Endothelial cell of umbilical vein (primary cell): Measurements from ENCODE around the gene ILF2. TPM values are rescaled to one million over a fixed set of nuclear protein-coding genes. Genes with fewer than 3 reads are reported as not detected.

Experiments used
- BruUV-seq: library from RNA; stranded (reverse); fragments of 400-500 nt; replicated peaks from 2 replicates; lab custom pipeline; 2021; lab: Mats Ljungman, UMichigan
- CTCF ChIA-PET: fragments of 300-600, 350-600 bp; sonication (Branson Sonifier 250); formaldehyde crosslinking; loops from one replicate; lab custom pipeline; 2021; ENCODE audit warnings: antibody characterized with exemption, inconsistent platforms; lab: Charles Lee
- POLR2A ChIA-PET: fragments of 300-600, 350-600 bp; sonication (Branson Sonifier 250); formaldehyde crosslinking; loops from one replicate; lab custom pipeline; 2021; ENCODE audit warnings: antibody characterized with exemption, inconsistent platforms; lab: Charles Lee
- DNase-seq: peaks from one replicate; pipeline ENCODE4 v3.0.0-alpha.2; 2011; ENCODE audit warnings: low read depth, low spot score
- FAIRE-seq: peaks from 2 replicates; lab custom pipeline; 2011; peaks lifted over from hg19 to GRCh38; lab: Jason Lieb, UNC
- H2AFZ ChIP-seq: 2 replicates; pipeline ENCODE4 v1.6.0; 2012; ENCODE audit warnings: low read depth, low read length, control low read depth, inconsistent platforms
- H3K27ac ChIP-seq: 2 replicates; pipeline ENCODE4 v1.5.1; 2011; ENCODE audit warnings: low read depth, mild to moderate bottlenecking, control low read depth, low read length, moderate library complexity; ENCODE audit not compliant: insufficient read depth
- H3K27me3 ChIP-seq, 2 experiments: 2 replicates each; pipeline versions ENCODE4 v1.6.0 to v1.6.1; 2011; ENCODE audit warnings: low read length in 2 of 2, mixed read lengths in 1 of 2; ENCODE audit not compliant: control insufficient read depth in 2 of 2, insufficient read depth in 2 of 2
- H3K36me3 ChIP-seq, 2 experiments: 2 replicates in 1 of 2; 3 replicates in 1 of 2; pipeline ENCODE4 v1.5.1; 2011; ENCODE audit warnings: low read length in 2 of 2, mild to moderate bottlenecking in 1 of 2, moderate library complexity in 1 of 2; ENCODE audit not compliant: control insufficient read depth in 2 of 2, insufficient read depth in 2 of 2; ENCODE audit errors: extremely low read depth in 1 of 2
- H3K4me1 ChIP-seq: 3 replicates; pipeline ENCODE4 v1.5.1; 2011; ENCODE audit warnings: mild to moderate bottlenecking, low read length; ENCODE audit not compliant: control insufficient read depth, insufficient read depth; ENCODE audit errors: extremely low read depth
- H3K4me2 ChIP-seq: 2 replicates; pipeline ENCODE4 v1.6.1; 2011; ENCODE audit warnings: low read length, control low read depth, mixed read lengths; ENCODE audit not compliant: insufficient read depth
- H3K4me3 ChIP-seq, 3 experiments: fragments of 200-600 bp in 1 of 3; sonication (generic), shearing (Covaris generic) in 1 of 3; replicated peaks in 1 of 3; 2 replicates each; pipeline ENCODE4 v1.5.1; 2011 to 2016; ENCODE audit warnings: control low read depth in 3 of 3, low read length in 3 of 3, mild to moderate bottlenecking in 2 of 3, inconsistent platforms in 1 of 3, low read depth in 1 of 3, moderate library complexity in 1 of 3; ENCODE audit not compliant: insufficient read depth in 1 of 3
- H3K79me2 ChIP-seq: 2 replicates; pipeline ENCODE4 v1.6.0; 2012; ENCODE audit warnings: low read length, inconsistent platforms; ENCODE audit not compliant: control insufficient read depth, insufficient read depth
- H3K9ac ChIP-seq: replicated peaks from 2 replicates; pipeline ENCODE3; 2011; ENCODE audit warnings: low read length, control low read depth; ENCODE audit not compliant: insufficient read depth; ENCODE audit errors: extremely low read depth
- H3K9me1 ChIP-seq: replicated peaks from 3 replicates; pipeline ENCODE4 v1.6.0; 2011; ENCODE audit warnings: mild to moderate bottlenecking, low read length; ENCODE audit not compliant: control insufficient read depth, insufficient read depth; ENCODE audit errors: extremely low read depth
- H3K9me3 ChIP-seq: replicated peaks from 2 replicates; pipeline ENCODE4 v1.5.1; 2012; ENCODE audit warnings: low read length, inconsistent platforms; ENCODE audit not compliant: control insufficient read depth, insufficient read depth
- H4K20me1 ChIP-seq: replicated peaks from 2 replicates; pipeline ENCODE3; 2011; ENCODE audit warnings: mild to moderate bottlenecking, low read length; ENCODE audit not compliant: control insufficient read depth, insufficient read depth; ENCODE audit errors: extremely low read depth
- CTCF ChIP-seq, 2 donors: IDR thresholded peaks; 1 replicate in 1 of 2; 2 replicates in 1 of 2; pipeline ENCODE4 v1.5.1; 2011; ENCODE audit warnings: low read length in 2 of 2, mild to moderate bottlenecking in 2 of 2, moderate library complexity in 2 of 2, control low read depth in 1 of 2, inconsistent platforms in 1 of 2, low read depth in 1 of 2; ENCODE audit not compliant: insufficient read depth in 1 of 2; ENCODE audit errors: extremely low read depth in 1 of 2
- EZH2 ChIP-seq: IDR thresholded peaks from 2 replicates; pipeline ENCODE4 v1.6.1; 2012; ENCODE audit warnings: borderline replicate concordance, low read depth, mild to moderate bottlenecking, moderate library complexity, low read length, inconsistent platforms; ENCODE audit not compliant: severe bottlenecking
- FOS ChIP-seq: IDR thresholded peaks from 2 replicates; pipeline ENCODE4 v1.6.1; 2011; ENCODE audit warnings: mild to moderate bottlenecking, low read length, moderate library complexity, borderline replicate concordance; ENCODE audit not compliant: insufficient read depth
- GATA2 ChIP-seq: IDR thresholded peaks from 2 replicates; pipeline ENCODE4 v1.7.0; 2011; ENCODE audit warnings: low read depth, mild to moderate bottlenecking, moderate library complexity, mixed read lengths, low read length; ENCODE audit not compliant: insufficient read length, insufficient read depth
- JUN ChIP-seq: IDR thresholded peaks from 2 replicates; pipeline ENCODE4 v1.6.1; 2011; ENCODE audit warnings: borderline replicate concordance, low read depth; ENCODE audit not compliant: insufficient read length, insufficient read depth
- MAX ChIP-seq: IDR thresholded peaks from 2 replicates; pipeline ENCODE4 v1.6.1; 2011; ENCODE audit not compliant: insufficient read depth, insufficient read length
- MYC ChIP-seq: IDR thresholded peaks from one replicate; pipeline ENCODE4 v1.6.1; 2011; ENCODE audit warnings: mild to moderate bottlenecking, low read depth, low read length
- POLR2A ChIP-seq: IDR thresholded peaks from 2 replicates; pipeline ENCODE4 v1.6.1; 2012; ENCODE audit warnings: low read depth, mild to moderate bottlenecking, control low read depth, low read length
- POLR2AphosphoS5 ChIP-seq: IDR thresholded peaks from 2 replicates; pipeline ENCODE4 v1.6.1; 2012; ENCODE audit warnings: low read depth, mild to moderate bottlenecking, control low read depth, low read length, moderate library complexity; ENCODE audit not compliant: insufficient read depth
- dilution Hi-C: fragments of 300-500 bp; cut with MboI; formaldehyde crosslinking; loops from one replicate; pipeline ENCODE4 v1.15.0; 2019; ENCODE audit warnings: low sequenced_read_pairs; ENCODE audit not compliant: extremely low pct_ligation_motif_present
- intact Hi-C: fragments of 100-400 bp; cut with micrococcal nuclease; formaldehyde crosslinking; loops from one replicate; pipeline ENCODE4 v1.10.0; 2022
- polyA plus RNA-seq, 4 experiments: library from polyadenylated mRNA; depleted of rRNA in 3 of 4; stranded (reverse) in 3 of 4; unstranded in 1 of 4; fragments of >200 nt; gene quantifications; 2 replicates each; pipeline versions ENCODE4 v1.2.1 to v1.2.3, GENCODE V29; 2011 to 2012; ENCODE audit warnings: missing spikeins in 1 of 4
- total RNA-seq: library from RNA; stranded (reverse); gene quantifications from 2 replicates; pipeline ENCODE4 v1.2.3, GENCODE V29; 2021

Gene ILF2
- total and polyA plus RNA-seq, 2 donors (not counting 3 experiments of a cell fraction or from before 2014, with no cell fraction given) = 271 to 303 TPM

GRCh38 chr1:153614906-153615305 is 55.9 kb downstream of the ILF2 start:
- no peak overlapping the region for H3K9ac ChIP-seq
- no peak for FAIRE-seq
- CTCF ChIA-PET = interaction anchor here (1.0 to 6.0 kb wide), 7 partner anchors 12 to 104 kb away, joined by 3 to 121 read pairs (median 11); partner anchors contain the start of genes S100A1 and S100A13

More at GRCh38 chr1:153614906-153615305, 55.9 kb downstream of the ILF2 start:
- TF ChIP-seq MYC = no peak
- TF ChIP-seq CTCF (IDR thresholded peaks at IDR 0.05; ENCODE audit: extremely low read depth in 1 of 2, insufficient read depth in 1 of 2, low read depth in 1 of 2, low read length in 2 of 2) = no peak
- no peak for TF ChIP-seq GATA2
- TF ChIP-seq POLR2AphosphoS5 = no peak
- no peak for TF ChIP-seq FOS
- no peak for TF ChIP-seq EZH2
- no peak for TF ChIP-seq JUN
- TF ChIP-seq MAX = no peak
- TF ChIP-seq POLR2A = no peak
- Histone ChIP-seq H3K4me2 (no peak overlapping the region), H3K4me3 (no peak overlapping the region), H3K36me3 (peaks cover 0 to 6% of the 10 kb centered on the region in 2 experiments), H3K27me3 (no peaks in the 10 kb centered on the region), H3K9me1 (no peaks in the 10 kb centered on the region), H3K4me1 (peaks cover 12% of the 10 kb centered on the region), H2AFZ (no peak overlapping the region), H3K27ac (no peak overlapping the region), H4K20me1 (no peaks in the 10 kb centered on the region), H3K9me3 (no peaks in the 10 kb centered on the region), H3K79me2 (peaks cover 22% of the 10 kb centered on the region)
- dilution Hi-C loops = no loop called here
- DNase-seq = no peak
- POLR2A ChIA-PET = interaction anchor here (1.1 to 4.9 kb wide), 3 partner anchors 12 to 19 kb away, joined by 3 to 27 read pairs (median 12); partner anchors contain the start of genes CHTOP and S100A13
- BruUV-seq = no TSS peak
- intact Hi-C loops = no loop called here
